ENCODE results near the gene ANXA3. TPM values are rescaled to one million over a fixed set of nuclear protein-coding genes. Genes with fewer than 3 reads are reported as not detected.

ANXA3 gene
- total and polyA plus RNA-seq, 2 donors (not counting 3 experiments of a cell fraction or from before 2014, with no cell fraction given), result 52.9 to 78.4 TPM

DNA sequence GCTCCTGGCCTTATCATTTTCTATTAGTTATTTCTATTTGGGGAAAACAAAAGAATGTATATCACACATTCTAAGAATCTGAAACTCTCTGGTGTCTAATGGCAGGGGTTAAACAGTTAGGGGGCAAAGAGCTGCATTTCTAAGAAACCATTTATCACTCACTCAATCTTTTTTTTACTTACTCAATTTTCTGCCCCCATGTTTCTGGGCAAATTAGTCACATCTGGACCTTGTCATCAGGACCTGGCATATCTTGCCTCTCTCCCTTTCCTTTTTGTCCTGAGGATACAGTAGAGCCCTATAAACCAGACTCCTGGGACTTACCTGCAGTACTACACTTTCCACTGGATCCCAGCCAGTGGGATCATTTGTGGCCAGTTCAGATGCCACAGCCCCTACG is 89.1 kb downstream of the ANXA3 start:
- Histone ChIP-seq H2AFZ (ENCODE audit: low read depth, low read length) (no peak overlapping the region), H3K27me3 (ENCODE audit: control insufficient read depth in 2 of 2, insufficient read depth in 2 of 2, low read length in 2 of 2) (no peaks in the 10 kb centered on the region), H3K4me1 (ENCODE audit: control insufficient read depth, extremely low read depth, insufficient read depth, low read length) (peaks cover 15% of the 10 kb centered on the region), H3K9me3 (replicated peaks; ENCODE audit: control insufficient read depth, insufficient read depth, low read length) (no peaks in the 10 kb centered on the region), H4K20me1 (replicated peaks; ENCODE audit: control insufficient read depth, extremely low read depth, insufficient read depth, low read length) (no peaks in the 10 kb centered on the region), H3K4me3 (replicated peaks in 1 of 3; ENCODE audit: insufficient read depth in 1 of 3, low read depth in 1 of 3, low read length in 3 of 3) (no peak overlapping the region), H3K36me3 (ENCODE audit: control insufficient read depth in 2 of 2, extremely low read depth in 1 of 2, insufficient read depth in 2 of 2, low read length in 2 of 2) (no peaks in the 10 kb centered on the region), H3K79me2 (ENCODE audit: control insufficient read depth, insufficient read depth, low read length) (no peaks in the 10 kb centered on the region), H3K27ac (ENCODE audit: insufficient read depth, low read depth, low read length) (no peak overlapping the region), H3K9me1 (replicated peaks; ENCODE audit: control insufficient read depth, extremely low read depth, insufficient read depth, low read length) (no peaks in the 10 kb centered on the region), H3K4me2 (ENCODE audit: insufficient read depth, low read length) (no peak overlapping the region), H3K9ac (replicated peaks; ENCODE audit: extremely low read depth, insufficient read depth, low read length) (no peak overlapping the region)
- no peak for DNase-seq (ENCODE audit: low read depth, low spot score)
- ChIA-PET CTCF (interaction anchor here (1.3 kb wide), 1 partner anchor 12 kb away, joined by 3 read pairs; no protein-coding TSS in a partner anchor), POLR2A (interaction anchor here (0.6 kb wide), 1 partner anchor 10 kb away, joined by 3 read pairs; no protein-coding TSS in a partner anchor)
- intact Hi-C loops (cut with micrococcal nuclease) (no loop called here), dilution Hi-C loops (cut with MboI; ENCODE audit: extremely low pct_ligation_motif_present, low sequenced_read_pairs) (no loop called here)
- no peak for TF ChIP-seq MYC (IDR thresholded peaks at IDR 0.05; ENCODE audit: low read depth, low read length)
- no peak for TF ChIP-seq POLR2AphosphoS5 (IDR thresholded peaks at IDR 0.05; ENCODE audit: insufficient read depth, low read depth, low read length)
- TF ChIP-seq FOS (IDR thresholded peaks at IDR 0.05; ENCODE audit: borderline replicate concordance, insufficient read depth, low read length), result no peak
- TF ChIP-seq, protein P1, sequence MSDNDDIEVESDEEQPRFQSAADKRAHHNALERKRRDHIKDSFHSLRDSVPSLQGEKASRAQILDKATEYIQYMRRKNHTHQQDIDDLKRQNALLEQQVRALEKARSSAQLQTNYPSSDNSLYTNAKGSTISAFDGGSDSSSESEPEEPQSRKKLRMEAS (IDR thresholded peaks at IDR 0.05; ENCODE audit: insufficient read depth, insufficient read length), result no peak
- no peak for TF ChIP-seq POLR2A (IDR thresholded peaks at IDR 0.05; ENCODE audit: low read depth, low read length)
- TF ChIP-seq, protein P2, sequence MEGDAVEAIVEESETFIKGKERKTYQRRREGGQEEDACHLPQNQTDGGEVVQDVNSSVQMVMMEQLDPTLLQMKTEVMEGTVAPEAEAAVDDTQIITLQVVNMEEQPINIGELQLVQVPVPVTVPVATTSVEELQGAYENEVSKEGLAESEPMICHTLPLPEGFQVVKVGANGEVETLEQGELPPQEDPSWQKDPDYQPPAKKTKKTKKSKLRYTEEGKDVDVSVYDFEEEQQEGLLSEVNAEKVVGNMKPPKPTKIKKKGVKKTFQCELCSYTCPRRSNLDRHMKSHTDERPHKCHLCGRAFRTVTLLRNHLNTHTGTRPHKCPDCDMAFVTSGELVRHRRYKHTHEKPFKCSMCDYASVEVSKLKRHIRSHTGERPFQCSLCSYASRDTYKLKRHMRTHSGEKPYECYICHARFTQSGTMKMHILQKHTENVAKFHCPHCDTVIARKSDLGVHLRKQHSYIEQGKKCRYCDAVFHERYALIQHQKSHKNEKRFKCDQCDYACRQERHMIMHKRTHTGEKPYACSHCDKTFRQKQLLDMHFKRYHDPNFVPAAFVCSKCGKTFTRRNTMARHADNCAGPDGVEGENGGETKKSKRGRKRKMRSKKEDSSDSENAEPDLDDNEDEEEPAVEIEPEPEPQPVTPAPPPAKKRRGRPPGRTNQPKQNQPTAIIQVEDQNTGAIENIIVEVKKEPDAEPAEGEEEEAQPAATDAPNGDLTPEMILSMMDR (IDR thresholded peaks at IDR 0.05; ENCODE audit: extremely low read depth in 1 of 2, insufficient read depth in 1 of 2, low read depth in 1 of 2, low read length in 2 of 2), result no peak
- TF ChIP-seq GATA2 (IDR thresholded peaks at IDR 0.05; ENCODE audit: insufficient read depth, insufficient read length, low read depth, low read length), result no peak
- no peak for TF ChIP-seq EZH2 (IDR thresholded peaks at IDR 0.05; ENCODE audit: borderline replicate concordance, low read depth, low read length, severe bottlenecking)
- no peak for TF ChIP-seq JUN (IDR thresholded peaks at IDR 0.05; ENCODE audit: borderline replicate concordance, insufficient read depth, insufficient read length, low read depth)
- no TSS peak for BruUV-seq (replicated peaks)
- FAIRE-seq, result no peak
